Putamen (tissue), 1 donor: Measurements from ENCODE around the gene KIAA0825.

Source experiments
- DNase-seq: peaks from one replicate; pipeline ENCODE4 v3.0.0-alpha.2; 2016; ENCODE audit warnings: low spot score

Gene KIAA0825

GRCh38 chr5:94433397-94434163 lies 184.8 kb downstream of the KIAA0825 start:
- DNase-seq: no peak

DNA sequence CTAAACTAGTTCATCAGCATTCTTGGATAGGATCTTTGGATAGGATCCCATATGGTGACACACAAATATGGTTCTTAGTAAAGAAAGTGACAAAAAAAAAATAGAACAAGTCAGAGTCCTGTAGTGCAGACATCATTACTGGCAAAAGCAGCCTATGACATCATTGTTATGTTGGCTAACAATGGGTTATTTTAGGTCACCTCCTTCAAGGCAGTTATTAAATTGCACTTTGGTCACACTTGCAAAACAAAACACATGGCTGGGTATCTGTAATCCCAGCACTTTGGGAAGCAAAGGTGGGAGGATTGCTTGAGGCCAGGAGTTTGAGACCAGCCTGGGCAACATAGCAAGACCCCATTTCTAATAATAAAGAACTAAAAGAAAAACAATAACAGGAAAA lies 185.9 kb downstream of the KIAA0825 start:
- DNase-seq: no peak

DNA sequence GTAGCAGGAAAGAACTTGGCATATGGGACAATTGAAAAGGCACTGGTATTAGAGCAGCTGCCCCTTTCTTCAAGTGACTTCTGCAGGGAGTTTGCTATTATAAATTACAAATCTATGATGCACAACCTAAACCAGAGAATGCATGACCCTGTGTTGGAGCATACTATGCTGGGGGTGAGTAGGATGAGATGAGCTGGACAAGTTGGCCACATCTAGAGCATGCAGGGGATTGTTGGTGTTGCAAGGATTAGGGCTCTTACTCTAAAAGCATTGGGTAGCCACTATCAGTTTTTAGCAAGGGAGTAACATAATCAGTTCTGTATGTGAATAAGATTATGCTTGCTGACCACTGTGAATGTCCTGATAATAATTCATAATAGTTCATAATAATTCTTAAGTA lies 186.7 kb downstream of the KIAA0825 start:
- DNase-seq: no peak

DNA sequence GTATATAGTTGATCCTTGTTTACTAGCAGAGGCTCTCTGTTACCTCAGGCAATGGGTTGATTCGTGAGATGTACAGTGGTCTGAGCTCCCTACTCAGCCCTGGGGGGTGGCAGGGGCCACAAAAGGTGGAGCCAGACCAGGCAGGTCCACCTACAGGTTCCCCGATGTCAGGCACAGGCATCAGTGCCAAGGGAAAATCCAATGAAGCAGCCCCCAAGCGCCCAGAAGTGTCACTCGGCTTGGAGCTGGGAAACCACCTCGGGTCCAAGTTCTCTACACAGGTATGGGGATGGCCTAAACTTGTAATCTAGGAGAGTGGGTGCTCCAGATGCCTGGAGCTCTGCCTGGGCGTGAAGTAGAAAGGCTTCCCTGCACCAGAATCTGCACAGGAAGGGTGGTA lies 188.8 kb downstream of the KIAA0825 start:
- DNase-seq: no peak

DNA sequence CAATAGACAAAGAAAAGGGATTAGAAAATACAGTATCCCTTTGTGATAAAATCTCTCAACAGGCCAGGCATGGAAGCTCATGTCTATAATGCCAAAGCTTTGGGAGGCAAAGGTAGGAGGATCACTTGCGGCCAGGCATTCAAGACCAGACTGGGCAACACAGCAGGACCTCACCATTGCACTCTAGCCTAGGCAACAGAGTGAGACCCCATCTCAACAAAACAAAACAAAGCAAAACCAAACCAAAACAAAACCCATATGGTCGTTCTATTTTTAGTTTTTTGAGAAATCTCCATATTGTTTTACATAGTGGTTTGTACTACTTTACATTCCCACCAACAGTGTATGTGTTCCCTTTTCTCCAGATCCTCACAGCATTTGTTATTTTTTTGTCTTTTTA lies 193.0 kb downstream of the KIAA0825 start:
- no peak for DNase-seq

DNA sequence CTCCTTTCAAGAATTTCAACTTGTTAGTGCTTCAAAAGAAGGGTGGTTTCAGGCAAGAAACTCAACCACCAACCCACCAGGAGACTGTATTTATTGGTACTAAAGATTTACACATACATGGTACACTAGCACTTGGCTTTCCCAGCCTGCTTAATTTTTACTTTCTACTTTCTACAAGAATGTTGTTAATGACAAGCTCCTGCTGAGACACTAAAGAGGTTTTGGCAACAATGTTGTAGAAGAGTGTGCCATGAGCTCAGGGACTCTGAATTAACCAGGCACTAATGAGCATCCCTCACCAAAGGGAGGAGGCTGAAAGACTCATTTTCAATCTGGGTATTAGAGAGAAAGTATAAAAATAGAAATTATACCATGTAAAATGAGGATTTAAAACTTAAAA lies 195.0 kb downstream of the KIAA0825 start:
- no peak for DNase-seq

- DNase-seq: no peak
Observed at GRCh38 chr5:94422812-94423211, 195.6 kb downstream of the KIAA0825 start.

DNA sequence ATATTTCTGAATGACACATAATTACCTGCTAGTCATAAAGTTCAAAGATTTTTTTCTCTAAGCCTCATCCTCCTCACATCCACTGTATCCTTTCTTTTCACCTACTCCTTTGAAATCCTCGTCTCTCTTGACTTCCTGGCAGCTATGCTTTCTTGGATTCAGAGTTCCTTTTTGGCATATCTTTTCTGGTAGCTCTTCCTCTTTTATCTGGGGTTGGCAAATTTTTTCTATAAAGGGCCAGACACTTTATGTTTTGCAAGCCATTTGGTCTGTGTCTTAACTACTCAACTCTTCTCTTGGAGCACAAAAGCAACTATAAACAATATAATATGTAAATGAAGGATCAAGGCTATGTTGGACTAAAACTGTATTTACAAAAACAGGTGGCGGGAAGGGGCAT lies 197.5 kb downstream of the KIAA0825 start:
- no peak for DNase-seq

GRCh38 chr5:94415798-94416197 lies 202.6 kb downstream of the KIAA0825 start:
- no peak for DNase-seq

GRCh38 chr5:94409440-94409839 lies 209.0 kb downstream of the KIAA0825 start:
- no peak for DNase-seq

DNA sequence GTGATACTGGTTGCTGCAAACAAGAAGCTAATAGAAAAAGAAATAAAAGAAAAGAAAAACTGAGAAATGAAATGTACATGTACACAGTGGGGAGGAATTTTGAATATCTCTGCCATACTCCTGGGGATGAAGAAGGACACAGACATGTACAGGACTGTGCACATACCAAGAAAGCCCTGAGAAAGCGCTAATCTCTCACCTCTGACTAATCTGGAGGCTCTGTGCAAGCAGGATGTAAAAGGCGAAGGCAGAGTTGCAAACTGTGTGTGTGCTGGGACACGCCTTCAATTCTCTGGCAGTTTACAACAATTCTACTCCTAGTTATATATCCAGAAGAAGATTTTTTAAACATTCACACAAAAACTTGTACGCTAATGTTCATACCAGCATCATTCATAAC lies 211.4 kb downstream of the KIAA0825 start:
- DNase-seq: no peak

- no peak for DNase-seq
Observed at GRCh38 chr5:94403483-94403882, 214.9 kb downstream of the KIAA0825 start.

- no peak for DNase-seq
Observed at GRCh38 chr5:94402096-94402495, 216.3 kb downstream of the KIAA0825 start.

GRCh38 chr5:94397508-94397907 lies 220.9 kb downstream of the KIAA0825 start:
- no peak for DNase-seq

GRCh38 chr5:94396687-94397086 lies 221.7 kb downstream of the KIAA0825 start:
- DNase-seq: no peak

GRCh38 chr5:94395468-94395867 lies 222.9 kb downstream of the KIAA0825 start:
- no peak for DNase-seq

DNA sequence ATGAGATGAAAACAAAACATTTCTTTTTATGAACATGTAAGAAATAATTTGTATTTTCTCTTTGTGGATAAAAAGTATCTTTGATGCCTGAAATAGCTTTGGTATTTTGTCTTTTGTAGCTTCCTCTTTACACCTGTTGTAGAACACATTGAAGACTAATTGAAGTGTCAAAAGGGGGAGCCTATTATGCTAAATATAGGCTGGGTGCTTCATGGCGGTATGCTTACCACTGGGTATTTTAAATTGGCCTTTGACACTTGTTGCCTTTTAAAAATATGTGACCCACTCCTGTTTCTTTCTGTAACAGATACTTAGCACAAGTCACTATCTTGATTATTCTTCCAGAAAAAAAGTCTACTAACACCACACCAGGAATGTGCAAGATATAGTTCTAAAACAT lies 226.4 kb downstream of the KIAA0825 start:
- no peak for DNase-seq

DNA sequence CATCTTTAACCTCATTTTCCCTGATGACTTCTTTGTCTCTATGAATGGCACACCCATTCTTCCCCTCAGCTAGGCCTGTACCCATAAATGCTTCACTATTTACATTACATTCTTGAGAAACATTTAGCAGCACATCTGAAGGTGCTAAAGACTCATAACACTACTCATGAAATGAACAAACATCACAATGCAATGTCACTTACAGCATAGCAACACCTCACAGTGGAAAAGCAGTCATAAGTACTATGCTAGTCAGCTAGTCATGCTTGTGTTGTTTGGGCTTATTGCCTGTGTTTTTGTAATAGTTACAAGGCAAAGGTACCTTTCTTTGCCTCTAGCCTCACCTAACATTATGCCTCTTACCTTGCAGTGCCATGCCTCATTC lies 228.9 kb downstream of the KIAA0825 start:
- DNase-seq: no peak

- no peak for DNase-seq
Observed at GRCh38 chr5:94388773-94389514, 229.5 kb downstream of the KIAA0825 start.

DNA sequence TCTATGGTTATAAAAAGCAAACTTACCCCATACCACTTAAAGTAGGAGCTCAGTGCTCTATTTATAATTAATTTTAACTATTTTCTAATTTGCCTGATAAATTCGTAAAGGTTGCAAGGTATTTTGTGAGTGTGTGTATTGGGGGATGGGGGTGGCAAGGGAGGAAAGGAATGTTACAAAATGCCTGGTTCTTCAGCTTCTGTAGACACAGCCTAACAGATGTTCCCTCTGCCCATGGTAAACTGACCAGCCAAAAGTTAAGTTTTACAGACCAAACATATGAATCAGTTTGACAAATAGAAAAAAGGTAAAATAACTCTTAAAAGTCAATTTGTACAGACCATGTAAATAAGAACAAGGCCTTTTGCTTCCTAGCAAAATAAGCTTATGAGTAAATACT lies 232.6 kb downstream of the KIAA0825 start:
- no peak for DNase-seq

DNA sequence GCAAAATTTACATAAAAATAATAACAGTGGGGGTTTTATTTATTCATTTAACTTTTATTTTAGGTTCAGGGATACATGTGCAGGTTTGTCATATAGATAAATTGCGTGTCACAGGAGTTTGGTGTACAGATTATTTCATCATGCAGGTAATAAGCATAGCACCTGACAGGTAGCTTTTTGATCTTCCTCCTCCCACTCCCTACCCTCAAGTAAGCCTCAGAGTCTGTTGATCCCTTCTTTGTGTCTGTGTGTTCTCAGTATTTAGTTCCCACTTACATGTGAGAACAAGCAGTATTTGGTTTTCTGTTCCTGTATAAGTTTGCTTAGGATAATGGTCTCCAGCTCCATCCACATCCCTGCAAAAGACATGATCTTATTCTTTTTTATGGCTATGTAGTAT lies 240.3 kb downstream of the KIAA0825 start:
- DNase-seq: no peak

- DNase-seq: no peak
Observed at GRCh38 chr5:94376672-94377345, 241.6 kb downstream of the KIAA0825 start.

- DNase-seq: no peak
Observed at GRCh38 chr5:94375801-94376200, 242.6 kb downstream of the KIAA0825 start.
